Left colon (tissue), 2 donors: ENCODE results near the gene ANAPC1. TPM values are rescaled to one million over a fixed set of nuclear protein-coding genes. Genes with fewer than 3 reads are reported as not detected.
A peak's percentile ranks its signal among the peaks of the same experiment; 100 is the strongest.
"Not testable (repeated sequence)": the region's sequence is repeated elsewhere in the genome, so short reads cannot be mapped to it uniquely, and the experiment has no call there.

Experiments used
- ATAC-seq: fragments of 200-7000 bp; cut with Tn5 transposase; one replicate; pipeline ENCODE4 v1.9.1; 2020; ENCODE audit warnings: mild to moderate bottlenecking, moderate library complexity
- DNase-seq, 2 donors: peaks; one replicate each; pipeline ENCODE4 v3.0.0-alpha.2; 2020
- intact Hi-C, 2 donors: fragments of 100-400 bp; cut with DNase I in 1 of 2; cut with micrococcal nuclease in 1 of 2; formaldehyde crosslinking; loops; one replicate each; pipeline versions ENCODE4 v1.11.2 to v1.14.0; 2022; cut with DNase I, micrococcal nuclease
- total RNA-seq, 2 donors: library from RNA; stranded (reverse); fragmentation: NEBNext Ultra II Directional; extraction: Animal tissue kit (Norgen Biotek cat#: 25700); gene quantifications; one replicate each; pipeline ENCODE4 v1.2.1, GENCODE V29; 2021
- donor health status: DM: no; HTN: no; CAD: no.
- donor health status: DM: yes; HTN: yes; CAD: no.

Gene ANAPC1
- total RNA-seq, 2 donors from 2014 or later, result 29.2 to 39.0 TPM

DNA sequence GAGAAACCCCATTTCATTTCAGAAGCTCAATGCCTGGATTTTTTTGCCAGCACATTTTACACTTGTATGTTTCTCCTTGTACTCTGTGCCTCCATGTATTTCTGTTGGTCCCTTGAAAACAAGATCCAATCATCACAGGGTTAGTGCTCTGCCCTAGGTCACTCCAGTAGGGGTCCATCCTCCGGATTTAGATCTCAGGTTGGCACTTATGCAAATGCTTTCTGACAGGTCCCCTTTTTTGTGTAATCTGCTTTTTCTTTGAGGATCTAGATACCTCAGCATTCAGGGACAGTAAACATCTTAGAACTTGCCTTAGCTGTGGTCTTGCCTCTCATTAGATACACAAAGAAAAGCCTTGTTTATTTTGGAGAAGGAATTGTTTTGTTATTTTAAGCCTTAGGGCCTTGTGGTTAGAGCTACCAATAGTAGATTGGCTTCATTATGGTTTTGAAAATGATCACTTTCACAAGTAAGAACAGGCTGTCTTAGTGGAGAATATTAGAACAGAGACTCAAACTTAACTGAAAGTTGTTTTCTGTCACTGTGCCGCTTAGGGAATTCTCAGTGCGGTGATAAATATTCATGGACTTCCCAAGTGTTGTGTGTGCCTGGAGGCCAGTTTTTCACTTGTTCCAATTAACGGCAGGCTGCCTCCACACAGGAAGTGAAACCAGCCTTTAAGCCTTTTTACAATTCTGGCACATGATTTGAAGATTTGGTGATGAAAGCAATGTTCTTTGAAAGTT is 22.2 kb upstream of the ANAPC1 start:
- intact Hi-C loops, result no loop called here
- ATAC-seq (no peak), DNase-seq (no peak)

DNA sequence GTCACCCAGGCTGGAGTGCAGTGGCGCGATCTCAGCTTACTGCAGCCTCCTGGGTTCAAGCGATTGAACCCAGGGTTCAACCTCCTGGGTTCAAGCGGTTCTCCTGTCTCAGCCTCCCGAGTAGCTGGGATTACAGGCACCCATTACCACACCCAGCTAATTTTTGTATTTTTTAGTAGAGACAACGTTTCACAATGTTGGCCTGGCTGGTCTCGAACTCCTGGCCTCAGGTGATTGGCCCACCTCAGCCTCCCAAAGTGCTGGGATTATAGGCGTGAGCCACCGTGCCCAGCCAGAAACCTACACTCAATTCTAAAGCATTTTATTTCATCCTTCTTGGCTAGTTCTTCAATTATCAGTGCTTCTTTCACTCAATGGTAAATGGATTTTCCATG is 21.5 kb upstream of the ANAPC1 start:
- ATAC-seq, intact Hi-C loops, DNase-seq: not testable (repeated sequence)

DNA sequence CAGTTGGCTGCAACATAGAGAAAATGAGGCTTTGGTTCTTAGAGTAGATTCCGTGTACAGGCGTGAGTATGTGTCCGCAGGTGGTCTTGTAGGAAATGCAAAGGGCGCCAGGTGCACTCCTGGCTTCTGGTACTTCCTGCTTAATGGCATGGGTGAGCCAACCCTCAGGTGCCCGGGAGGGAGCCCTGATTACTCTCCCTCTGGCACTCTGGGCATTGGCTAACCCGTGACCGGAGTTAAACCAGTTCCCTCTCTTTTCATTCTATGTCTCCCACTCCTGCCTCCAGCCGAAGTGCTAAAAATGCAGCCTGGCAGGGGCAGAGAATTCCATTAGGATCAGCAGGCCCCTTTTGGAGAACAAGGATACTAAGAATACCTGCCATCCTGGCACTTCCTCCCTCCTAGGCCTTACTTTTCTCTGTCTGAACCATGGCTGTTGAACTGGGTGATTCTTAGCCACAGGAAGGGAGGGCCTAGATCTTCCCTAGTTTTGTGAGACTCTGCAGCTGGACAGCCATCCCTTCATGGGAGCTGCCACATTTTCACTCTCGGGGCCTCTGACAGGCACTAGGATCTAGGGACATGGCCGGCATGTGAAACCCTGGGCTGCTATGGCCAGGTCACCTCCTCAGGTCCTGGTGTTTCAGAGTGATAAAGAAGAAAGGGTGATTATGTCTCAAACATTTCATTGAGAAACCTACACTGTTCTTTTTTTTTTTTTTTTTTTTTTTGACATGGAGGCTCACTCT is 20.9 kb upstream of the ANAPC1 start:
- ATAC-seq (no peak), DNase-seq (no peak)
- intact Hi-C loops, result no loop called here

DNA sequence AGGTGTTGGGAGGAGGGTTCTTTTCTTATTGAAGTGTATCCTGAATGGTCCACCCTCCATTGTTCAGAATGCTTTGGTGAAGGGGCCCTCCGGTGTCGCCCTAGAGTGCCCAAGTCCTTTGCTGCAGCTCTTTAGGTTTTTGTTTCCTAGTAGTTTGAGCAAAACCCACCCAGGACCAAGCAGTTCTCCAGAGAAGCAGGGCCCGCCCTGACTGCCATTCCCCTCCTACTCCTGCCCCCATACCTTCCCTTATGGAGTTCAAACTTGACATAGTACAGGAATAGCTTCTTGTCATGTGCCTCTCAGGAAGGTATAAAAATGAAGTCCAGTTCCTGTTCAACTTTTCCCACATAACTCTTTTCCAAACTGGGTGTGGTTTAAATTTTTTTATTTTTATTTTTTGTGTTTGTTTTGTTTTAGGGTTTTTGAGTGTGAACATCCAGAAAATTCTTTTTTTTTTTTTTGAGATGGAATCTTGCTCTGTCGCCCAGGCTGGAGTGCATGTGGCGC is 20.0 kb upstream of the ANAPC1 start:
- intact Hi-C loops, result no loop called here

DNA sequence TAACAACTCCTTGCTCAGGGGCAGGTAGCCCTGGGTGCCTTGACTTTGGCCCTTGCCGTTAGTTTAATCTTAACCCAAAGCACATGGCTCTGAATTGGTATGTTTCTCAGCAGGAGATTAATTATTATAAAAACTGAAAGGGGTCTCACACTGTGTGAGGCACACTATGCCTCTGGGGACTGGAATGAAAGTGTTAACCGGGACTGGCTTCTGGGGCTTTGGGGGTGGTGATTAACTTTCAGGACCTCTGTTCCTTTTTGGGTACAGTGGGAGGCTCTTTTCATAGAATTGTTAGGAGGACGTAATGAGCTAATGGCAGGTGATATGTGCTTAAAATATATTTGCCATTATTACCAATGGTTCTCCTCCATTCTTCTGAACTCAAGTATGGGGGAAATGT is 19.5 kb upstream of the ANAPC1 start:
- intact Hi-C loops, result no loop called here
- DNase-seq, result no peak
- no peak for ATAC-seq

More for the DNA sequence above, 20.0 kb upstream of the ANAPC1 start:
- DNase-seq, result no peak
- ATAC-seq, result no peak

DNA sequence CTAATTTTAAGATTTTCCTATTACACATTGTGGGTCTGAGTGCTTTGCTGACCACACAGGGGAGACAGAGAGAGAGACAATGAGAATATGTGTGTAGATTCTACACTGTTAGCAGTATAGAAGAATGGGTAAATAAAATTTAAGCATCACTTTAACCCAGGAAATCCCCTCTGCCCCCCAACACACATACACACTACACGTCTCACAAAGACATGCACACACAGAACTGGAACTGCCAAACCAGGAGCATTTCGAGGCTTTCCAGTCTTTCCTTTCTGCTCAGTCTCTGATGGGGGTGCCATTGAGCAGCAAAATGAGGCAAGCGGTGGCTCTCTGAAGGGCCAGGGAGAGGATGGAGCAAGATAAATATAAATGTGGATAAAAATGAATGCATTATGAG is 16.9 kb upstream of the ANAPC1 start:
- no peak for ATAC-seq
- intact Hi-C loops, result no loop called here
- no peak for DNase-seq

DNA sequence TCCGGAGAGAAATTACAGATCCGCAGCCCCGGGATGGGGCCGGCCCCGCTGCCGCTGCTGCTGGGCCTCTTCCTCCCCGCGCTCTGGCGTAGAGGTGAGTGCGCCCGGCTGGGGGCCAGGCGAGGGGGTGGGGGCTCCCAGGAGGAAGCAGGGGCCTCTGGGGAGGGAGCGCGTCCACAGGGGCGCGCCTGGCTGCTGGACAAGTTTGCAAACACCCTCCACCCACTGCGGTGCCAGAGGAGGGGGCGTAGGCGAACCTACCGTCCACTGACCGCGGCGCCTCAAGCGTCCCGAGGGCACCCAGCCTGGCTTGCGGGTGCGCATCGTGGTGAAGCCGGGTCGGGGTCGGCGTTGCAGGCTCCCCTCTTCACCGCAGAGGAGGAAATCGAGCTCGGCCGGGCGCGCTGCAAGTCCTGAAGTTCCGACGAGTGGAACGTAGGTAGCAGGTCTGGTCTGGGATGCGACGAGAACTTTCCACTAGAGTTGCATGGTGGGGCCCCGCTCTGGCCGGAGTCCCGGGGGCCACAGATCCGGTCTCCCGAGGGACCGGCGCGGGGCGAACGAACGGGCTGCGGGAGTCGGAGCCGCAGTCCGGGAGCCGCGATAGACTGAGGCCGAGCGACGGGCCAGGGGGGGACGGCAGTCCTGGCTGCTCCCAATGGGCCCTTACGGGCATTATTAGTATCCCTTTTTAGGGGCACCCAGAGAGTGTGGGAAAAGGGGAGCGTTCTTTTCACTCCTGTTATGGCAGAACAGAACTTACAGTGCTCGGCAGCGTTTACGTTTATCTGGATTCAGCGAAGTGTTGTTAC is 14.9 kb upstream of the ANAPC1 start:
- intact Hi-C loops, result loop anchor here (5.0 kb wide), 1 partner anchor 148 kb away; no protein-coding TSS in a partner anchor
- ATAC-seq (peak; percentile 25), DNase-seq (peak in 1 of 2 donors; percentile 51)

DNA sequence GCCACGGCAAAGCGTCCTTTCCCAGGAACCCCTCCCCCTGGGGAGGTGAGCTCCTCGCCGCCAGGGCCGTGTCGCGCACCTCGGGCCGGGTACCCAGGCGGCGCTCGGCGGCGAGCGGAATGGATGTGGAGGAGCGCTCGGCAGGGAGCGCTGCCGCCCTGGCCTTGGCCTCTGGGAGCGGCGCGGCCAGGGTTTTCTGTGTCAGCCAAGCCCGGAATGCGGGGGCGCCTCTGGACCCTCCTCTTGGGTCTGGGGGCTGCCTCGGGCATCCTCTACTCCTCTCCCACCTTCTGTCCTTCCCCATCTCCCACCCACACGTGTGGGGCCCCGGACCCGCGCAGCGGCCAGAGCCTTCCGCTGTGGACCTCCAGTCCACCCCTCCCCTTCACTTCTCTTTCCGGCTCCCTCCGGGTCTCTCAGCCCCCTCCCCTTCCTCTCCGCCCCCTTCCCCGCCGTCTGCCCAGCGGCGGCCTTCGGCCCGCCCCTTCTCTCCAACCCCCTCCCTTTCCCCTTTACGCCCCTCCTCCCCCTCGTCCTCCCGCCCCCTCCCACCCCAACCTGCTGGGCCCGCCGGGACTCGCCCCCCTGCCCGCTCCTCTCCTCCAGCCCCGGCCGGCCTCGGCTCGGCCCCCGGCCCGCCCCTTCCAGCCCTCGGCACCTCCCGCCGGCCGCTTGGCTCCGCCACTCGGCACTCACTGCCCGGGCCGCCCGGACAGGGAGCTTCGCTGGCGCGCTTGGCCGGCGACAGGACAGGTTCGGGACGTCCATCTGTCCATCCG is 14.1 kb upstream of the ANAPC1 start, which contains the start of gene MERTK:
Gene MERTK (plus strand): TSS at position 684 of the 779 bp plus-strand sequence. CDS start 129 bp downstream, outside the sequence.
- intact Hi-C loops, result loop anchor here (5.0 kb wide), 1 partner anchor 149 kb away; no protein-coding TSS in a partner anchor
- DNase-seq (peak; percentile 77 to 82), ATAC-seq (peak; percentile 86)

DNA sequence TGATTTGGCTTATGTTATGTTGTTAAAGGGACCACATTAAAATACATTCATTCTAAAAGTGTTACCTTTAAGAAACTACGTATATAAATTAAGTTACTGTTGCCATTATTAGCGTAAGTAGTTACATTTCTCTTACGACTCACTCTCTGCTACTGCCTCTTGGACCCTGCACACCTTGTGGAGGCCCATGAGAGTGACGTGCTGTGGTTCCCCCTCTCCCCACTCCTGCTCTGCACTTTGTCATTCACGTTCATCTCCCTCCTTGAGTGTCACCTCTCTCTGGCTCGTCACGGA is 13.6 kb upstream of the ANAPC1 start:
- ATAC-seq, result no peak
- intact Hi-C loops, result loop anchor here (5.0 kb wide), 1 partner anchor 150 kb away; no protein-coding TSS in a partner anchor
- DNase-seq, result no peak

DNA sequence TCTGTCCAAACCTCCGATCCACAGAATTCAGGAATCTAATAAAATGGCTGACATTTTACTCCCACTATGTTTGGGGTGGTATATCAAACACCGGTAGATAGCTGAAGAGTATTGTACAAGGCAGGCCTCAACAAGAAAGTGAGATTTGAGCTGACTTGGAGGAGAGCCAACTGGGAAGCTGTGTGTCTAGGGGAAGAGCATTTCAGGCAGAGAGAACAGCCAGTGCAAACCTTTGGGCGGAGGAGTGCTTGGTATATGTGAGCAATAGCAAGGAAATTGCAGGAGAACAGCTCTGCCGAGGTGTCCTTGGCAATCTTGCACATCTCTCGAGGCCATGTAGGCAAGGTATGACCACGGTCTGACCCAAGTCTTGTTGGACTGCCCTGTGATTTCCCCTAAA is 12.6 kb upstream of the ANAPC1 start:
- no peak for ATAC-seq
- no peak for DNase-seq
- intact Hi-C loops, result loop anchor here (5.0 kb wide), 1 partner anchor 151 kb away; no protein-coding TSS in a partner anchor

DNA sequence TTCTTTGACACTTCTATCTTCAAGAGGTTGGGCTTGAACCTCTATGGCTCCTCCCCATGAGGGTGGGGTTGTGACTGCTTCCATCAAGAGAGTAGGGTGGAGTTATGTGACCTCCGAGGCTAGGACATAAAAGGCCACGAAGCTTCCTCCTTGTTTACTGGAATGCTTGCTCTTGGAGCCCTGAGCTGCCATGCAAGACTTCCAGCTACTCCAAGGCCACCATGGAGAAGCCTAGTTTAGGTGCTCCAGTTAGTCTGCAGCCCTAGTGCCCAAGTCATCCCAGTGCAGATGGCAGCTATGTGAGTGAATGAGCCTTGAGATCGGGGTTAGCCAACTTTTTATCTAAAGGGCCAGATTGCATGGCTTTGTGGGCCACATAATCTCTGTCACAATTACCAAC is 12.0 kb upstream of the ANAPC1 start:
- ATAC-seq (peak; percentile 25), DNase-seq (peak in 1 of 2 donors; percentile 47)
- intact Hi-C loops, result loop anchor here (5.0 kb wide), 1 partner anchor 151 kb away; no protein-coding TSS in a partner anchor

DNA sequence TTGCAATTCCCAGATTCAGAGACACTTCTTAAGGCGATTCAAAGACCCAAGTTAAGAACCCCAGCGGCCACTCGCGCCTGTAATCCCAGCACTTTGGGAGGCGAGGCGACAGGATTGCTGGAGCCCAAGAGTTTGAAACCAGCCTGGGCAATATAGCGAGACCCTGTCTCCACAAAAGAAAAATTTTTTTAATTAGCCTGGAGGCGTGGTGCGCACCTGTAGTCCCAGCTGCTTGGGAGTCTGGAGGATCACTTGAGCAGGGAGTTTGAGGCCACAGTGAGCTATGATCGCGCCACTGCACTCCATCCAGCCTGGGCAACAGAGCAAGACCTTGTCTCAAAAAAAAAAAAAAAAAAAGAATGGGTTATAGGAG is 585 bp upstream of the ANAPC1 start:
- intact Hi-C loops, result loop anchor here in 1 of 2 donors (10.0 kb wide), 1 partner anchor 390 kb away; the partner anchor contains the start of gene ZC3H6
- DNase-seq (no peak), ATAC-seq (peak; percentile 28)

DNA sequence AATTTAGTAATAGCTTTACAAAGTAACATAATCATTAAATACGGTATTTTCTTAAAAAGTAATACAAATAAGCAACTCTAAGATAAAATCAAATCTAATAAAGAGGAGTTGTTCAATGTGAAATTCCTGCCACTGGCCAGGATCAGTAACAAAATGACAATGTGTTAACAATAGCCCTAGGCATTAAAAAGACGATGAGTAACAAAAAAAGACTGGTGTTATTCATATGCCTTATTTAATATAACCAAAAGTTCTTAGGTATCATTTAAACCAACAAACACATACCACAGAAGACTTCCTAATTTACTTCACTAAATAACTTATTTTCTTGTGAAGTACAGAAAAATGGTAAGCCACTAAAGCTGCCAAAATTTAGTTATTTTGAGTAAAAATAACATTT is 11.2 kb downstream of the ANAPC1 start:
- DNase-seq, intact Hi-C loops, ATAC-seq: not testable (repeated sequence)

DNA sequence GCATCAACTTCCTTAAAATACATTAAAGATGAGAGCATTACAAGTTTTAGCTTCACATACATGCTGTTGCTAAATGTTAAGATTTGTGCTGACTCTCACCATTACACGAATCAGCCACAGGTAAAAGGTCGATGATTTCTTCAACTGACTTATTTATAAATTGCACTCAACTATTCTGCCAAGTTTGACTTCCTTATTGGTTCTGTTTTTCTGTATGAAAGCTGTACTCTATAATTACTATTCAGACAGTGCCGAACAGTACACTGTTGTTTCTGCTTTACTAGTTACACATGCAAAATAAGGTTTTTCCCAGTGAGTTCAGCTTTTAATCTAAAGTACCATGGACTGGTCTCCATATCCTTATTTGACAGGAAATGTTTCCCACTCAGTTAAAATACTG is 18.9 kb downstream of the ANAPC1 start:
- DNase-seq, intact Hi-C loops: not testable (repeated sequence)
- ATAC-seq, result peak; percentile 72

DNA sequence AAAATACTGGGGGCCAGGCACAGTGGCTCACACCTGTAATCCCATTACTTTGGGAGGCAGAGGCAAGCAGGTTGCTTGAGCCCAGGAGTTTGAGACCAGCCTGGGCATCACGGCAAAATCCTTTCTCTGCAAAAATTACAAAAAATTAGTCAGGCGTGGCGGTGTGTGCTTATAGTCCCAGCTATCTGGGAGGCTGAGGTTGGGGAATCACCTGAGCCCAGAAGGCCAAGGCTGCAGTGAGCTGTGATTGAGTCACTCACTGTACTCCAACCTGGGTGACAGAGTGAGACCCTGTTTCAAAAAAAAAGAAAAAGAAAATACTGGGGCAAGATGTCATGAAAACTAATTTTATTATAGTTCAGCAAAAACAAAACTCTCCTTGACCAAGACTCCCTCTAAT is 24.0 kb downstream of the ANAPC1 start:
- intact Hi-C loops, ATAC-seq, DNase-seq: not testable (repeated sequence)

DNA sequence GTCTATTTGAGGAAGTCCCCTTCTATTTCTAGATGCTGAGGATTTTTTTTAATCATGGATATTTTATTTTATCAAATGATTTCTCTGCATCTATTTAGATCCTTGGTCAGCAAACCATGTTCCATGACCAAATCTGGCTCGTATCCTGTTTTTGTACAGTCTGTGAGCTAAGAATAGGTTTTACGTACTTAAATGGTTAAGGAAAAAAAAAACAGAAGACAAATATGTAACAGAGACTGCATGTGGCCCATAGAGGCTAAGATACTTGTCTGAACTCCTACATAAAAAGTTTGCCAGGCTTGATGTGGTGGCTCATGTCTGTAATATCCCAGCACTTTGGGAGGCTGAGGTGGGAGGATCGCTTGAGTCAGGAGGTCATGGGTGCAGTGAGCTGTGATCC is 31.4 kb downstream of the ANAPC1 start:
- intact Hi-C loops, DNase-seq, ATAC-seq: not testable (repeated sequence)

DNA sequence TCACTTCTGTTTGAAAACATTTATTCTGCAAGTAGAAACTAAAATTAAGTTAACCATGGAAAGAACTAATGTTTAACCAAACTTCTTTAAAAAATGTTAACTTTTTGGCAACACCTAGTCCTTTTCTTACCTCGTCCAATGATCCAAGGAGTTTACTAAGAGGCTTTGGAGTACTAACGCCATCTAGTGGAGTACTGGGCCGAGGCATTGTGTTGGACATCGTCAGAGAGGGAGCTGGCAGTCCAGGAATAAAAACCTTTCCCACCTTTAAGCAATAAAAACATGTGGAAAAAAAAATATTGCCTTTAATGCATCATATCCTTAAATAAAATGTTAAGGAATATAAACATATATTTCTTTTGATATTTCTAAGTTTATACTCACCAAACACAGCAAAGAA is 33.3 kb downstream of the ANAPC1 start:
- intact Hi-C loops, result not testable (repeated sequence)
- ATAC-seq (peak; percentile 65), DNase-seq (peak in 1 of 2 donors; percentile 38)
